ENCODE results near the gene FAM168B.

Gene FAM168B

DNA sequence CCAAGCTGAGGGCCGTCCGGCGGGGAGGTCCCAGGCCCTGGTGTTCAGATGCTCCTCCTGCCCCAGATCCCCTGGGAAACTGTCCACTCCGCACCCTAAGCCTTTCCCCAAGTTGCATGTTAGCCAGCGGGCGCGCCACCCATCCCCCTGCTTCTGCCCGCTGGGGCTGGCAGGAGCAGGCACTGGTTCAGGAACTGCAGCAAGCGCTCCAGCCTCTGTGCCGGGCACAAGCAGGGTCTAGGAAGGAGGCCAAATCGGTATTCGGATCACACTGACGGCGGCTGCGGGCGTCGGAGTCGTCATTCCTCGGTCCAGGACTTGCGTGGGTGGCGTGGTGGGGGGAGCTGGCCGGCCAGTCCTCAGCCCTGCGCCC, 53.7 kb downstream of the FAM168B start:
- Mint-ChIP-seq H3K36me3 (no peaks in the 10 kb centered on the region), H3K4me1 (peaks cover 25% of the 10 kb centered on the region), H3K27me3 (no peaks in the 10 kb centered on the region), H3K9me3 (no peaks in the 10 kb centered on the region), H3K27ac (no peak overlapping the region), H3K4me3 (peak overlapping the region; percentile 59)

GRCh38 chr2:131039101-131039440, 54.2 kb downstream of the FAM168B start:
- no peak overlapping the region for H3K27ac Mint-ChIP-seq
- no peaks in the 10 kb centered on the region for H3K9me3 Mint-ChIP-seq
- no peaks in the 10 kb centered on the region for H3K27me3 Mint-ChIP-seq
- peaks cover 28% of the 10 kb centered on the region for H3K4me1 Mint-ChIP-seq
- no peaks in the 10 kb centered on the region for H3K36me3 Mint-ChIP-seq
- H3K4me3 Mint-ChIP-seq: peak overlapping the region; percentile 58

GRCh38 chr2:131038258-131039100, 54.8 kb downstream of the FAM168B start:
- H3K27ac Mint-ChIP-seq: no peak overlapping the region
- no peaks in the 10 kb centered on the region for H3K36me3 Mint-ChIP-seq

GRCh38 chr2:131037398-131038257, 55.6 kb downstream of the FAM168B start:
- Mint-ChIP-seq H3K9me3 (no peaks in the 10 kb centered on the region), H3K4me3 (no peak overlapping the region), H3K4me1 (peaks cover 28% of the 10 kb centered on the region), H3K27me3 (peaks cover 3% of the 10 kb centered on the region), H3K36me3 (no peaks in the 10 kb centered on the region), H3K27ac (no peak overlapping the region)

More at GRCh38 chr2:131038258-131039100, 54.8 kb downstream of the FAM168B start:
- H3K9me3 Mint-ChIP-seq: no peaks in the 10 kb centered on the region
- H3K27me3 Mint-ChIP-seq: peaks cover 1% of the 10 kb centered on the region
- H3K4me3 Mint-ChIP-seq: no peak overlapping the region
- H3K4me1 Mint-ChIP-seq: peaks cover 28% of the 10 kb centered on the region

DNA sequence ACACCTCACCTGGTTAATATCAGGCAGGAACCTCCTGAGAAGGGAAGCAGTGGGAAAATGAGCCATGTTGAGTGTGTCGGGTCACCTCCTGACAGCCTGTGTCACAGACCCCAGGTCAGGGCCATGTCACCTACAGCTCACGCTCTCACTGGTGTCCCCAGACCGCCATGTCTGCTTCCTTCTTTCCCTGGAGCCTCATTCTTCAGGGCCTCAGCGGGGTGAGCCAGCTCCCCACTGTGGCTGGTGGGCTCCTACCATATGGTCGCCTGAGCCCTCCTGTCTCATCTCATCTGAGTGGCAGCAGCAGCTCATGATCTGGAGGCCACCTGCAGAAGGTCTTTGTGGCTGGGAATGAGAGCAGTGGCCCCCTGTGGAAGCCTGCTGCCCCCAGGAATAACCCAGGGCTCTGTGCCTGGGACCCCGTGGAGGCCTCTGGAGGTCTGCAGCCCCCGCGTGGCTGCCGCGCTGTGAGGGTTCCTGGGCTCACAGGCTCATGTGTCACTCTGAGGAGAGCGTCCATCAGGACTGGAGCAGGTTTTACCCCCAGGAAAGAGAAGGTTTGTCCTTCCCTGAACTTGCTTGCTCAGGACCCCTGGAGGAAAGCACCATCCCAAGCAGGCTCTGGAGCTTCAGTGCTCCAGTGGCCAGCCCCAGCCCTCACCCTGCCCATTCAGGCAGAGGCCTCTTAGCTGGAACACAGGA, 56.4 kb downstream of the FAM168B start:
- Mint-ChIP-seq H3K9me3 (no peaks in the 10 kb centered on the region), H3K4me1 (peaks cover 22% of the 10 kb centered on the region), H3K4me3 (no peak overlapping the region), H3K36me3 (no peaks in the 10 kb centered on the region), H3K27ac (no peak overlapping the region), H3K27me3 (peaks cover 3% of the 10 kb centered on the region)

DNA sequence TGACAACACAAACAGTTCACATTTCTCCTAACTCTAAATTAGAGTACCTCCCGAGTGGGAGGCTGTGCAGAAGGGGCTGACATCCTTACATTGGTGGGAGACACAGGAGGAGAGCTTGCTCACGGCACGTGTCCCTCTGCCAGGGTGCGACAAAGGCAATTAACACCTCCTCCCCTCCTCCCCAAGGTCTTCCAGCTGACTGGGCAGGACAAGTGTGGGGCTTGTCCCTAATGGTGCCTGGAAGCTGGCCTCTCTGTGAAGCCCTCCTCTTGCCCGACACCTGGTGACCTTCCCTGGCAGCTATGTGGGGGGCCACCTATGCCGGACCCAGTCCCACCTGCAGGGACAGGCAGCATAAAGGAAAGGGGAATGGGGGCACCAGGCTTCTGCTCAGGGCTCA, 57.0 kb downstream of the FAM168B start:
- H3K27me3 Mint-ChIP-seq: peaks cover 3% of the 10 kb centered on the region
- H3K27ac Mint-ChIP-seq: no peak overlapping the region
- no peaks in the 10 kb centered on the region for H3K36me3 Mint-ChIP-seq
- H3K9me3 Mint-ChIP-seq: no peaks in the 10 kb centered on the region
- peaks cover 17% of the 10 kb centered on the region for H3K4me1 Mint-ChIP-seq
- H3K4me3 Mint-ChIP-seq: peak overlapping the region; percentile 11

GRCh38 chr2:131035826-131036231, 57.4 kb downstream of the FAM168B start:
- Mint-ChIP-seq H3K4me3 (peak overlapping the region; percentile 11), H3K4me1 (peaks cover 12% of the 10 kb centered on the region), H3K27me3 (peaks cover 3% of the 10 kb centered on the region), H3K27ac (no peak overlapping the region), H3K9me3 (no peaks in the 10 kb centered on the region), H3K36me3 (no peaks in the 10 kb centered on the region)

- Mint-ChIP-seq H3K36me3 (no peaks in the 10 kb centered on the region), H3K4me3 (no peak overlapping the region), H3K9me3 (no peaks in the 10 kb centered on the region), H3K4me1 (peaks cover 11% of the 10 kb centered on the region), H3K27ac (no peak overlapping the region), H3K27me3 (peaks cover 3% of the 10 kb centered on the region)
Measured at GRCh38 chr2:131035112-131035825, 58.0 kb downstream of the FAM168B start.

- H3K27ac Mint-ChIP-seq: no peak overlapping the region
- peaks cover 3% of the 10 kb centered on the region for H3K27me3 Mint-ChIP-seq
- H3K4me1 Mint-ChIP-seq: peaks cover 11% of the 10 kb centered on the region
- no peaks in the 10 kb centered on the region for H3K36me3 Mint-ChIP-seq
- H3K9me3 Mint-ChIP-seq: no peaks in the 10 kb centered on the region
- H3K4me3 Mint-ChIP-seq: peak overlapping the region; percentile 52
Measured at GRCh38 chr2:131034122-131035051, 58.9 kb downstream of the FAM168B start.

GRCh38 chr2:131033786-131034121, 59.5 kb downstream of the FAM168B start:
- Mint-ChIP-seq H3K9me3 (no peaks in the 10 kb centered on the region), H3K27ac (no peak overlapping the region), H3K4me1 (peaks cover 11% of the 10 kb centered on the region), H3K36me3 (no peaks in the 10 kb centered on the region), H3K4me3 (no peak overlapping the region), H3K27me3 (peaks cover 3% of the 10 kb centered on the region)

- no peaks in the 10 kb centered on the region for H3K36me3 Mint-ChIP-seq
- H3K4me3 Mint-ChIP-seq: no peak overlapping the region
- H3K27ac Mint-ChIP-seq: no peak overlapping the region
- H3K9me3 Mint-ChIP-seq: peaks cover 1% of the 10 kb centered on the region
- peaks cover 7% of the 10 kb centered on the region for H3K4me1 Mint-ChIP-seq
- peaks cover 5% of the 10 kb centered on the region for H3K27me3 Mint-ChIP-seq
Measured at GRCh38 chr2:131032393-131032836, 60.8 kb downstream of the FAM168B start.

GRCh38 chr2:131031875-131032274, 61.4 kb downstream of the FAM168B start:
- Mint-ChIP-seq H3K27me3 (peaks cover 10% of the 10 kb centered on the region), H3K9me3 (peaks cover 6% of the 10 kb centered on the region), H3K36me3 (no peaks in the 10 kb centered on the region), H3K27ac (no peak overlapping the region), H3K4me3 (no peak overlapping the region), H3K4me1 (peaks cover 7% of the 10 kb centered on the region)

DNA sequence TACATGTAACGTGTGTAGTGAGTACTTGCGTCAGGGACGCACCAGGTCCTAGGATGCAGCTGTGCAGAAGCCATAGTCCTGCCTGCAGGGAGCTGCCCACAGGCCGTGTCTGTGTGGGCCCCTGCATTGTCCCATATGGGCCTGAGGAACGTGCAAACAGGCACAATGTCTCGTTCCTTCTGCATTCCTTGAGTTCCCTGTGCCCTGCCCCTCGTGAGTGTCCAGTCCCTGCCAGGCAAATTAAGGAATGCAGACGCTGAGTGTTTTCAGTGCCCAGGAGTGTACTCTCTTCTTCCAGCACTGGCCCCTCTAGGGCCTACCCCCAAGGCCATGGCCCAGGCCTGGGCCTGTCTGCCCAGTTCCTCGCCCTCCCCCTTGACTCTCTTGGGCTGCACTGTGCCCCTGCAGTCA, 61.8 kb downstream of the FAM168B start:
- Mint-ChIP-seq H3K4me3 (no peak overlapping the region), H3K9me3 (peaks cover 8% of the 10 kb centered on the region), H3K36me3 (no peaks in the 10 kb centered on the region), H3K27ac (no peak overlapping the region), H3K27me3 (peaks cover 14% of the 10 kb centered on the region), H3K4me1 (peaks cover 7% of the 10 kb centered on the region)

GRCh38 chr2:131030478-131030971, 62.7 kb downstream of the FAM168B start:
- no peaks in the 10 kb centered on the region for H3K36me3 Mint-ChIP-seq
- peaks cover 18% of the 10 kb centered on the region for H3K27me3 Mint-ChIP-seq
- peaks cover 8% of the 10 kb centered on the region for H3K9me3 Mint-ChIP-seq
- peaks cover 7% of the 10 kb centered on the region for H3K4me1 Mint-ChIP-seq
- H3K4me3 Mint-ChIP-seq: no peak overlapping the region
- no peak overlapping the region for H3K27ac Mint-ChIP-seq

Data from activated naive CD4-positive, alpha-beta T cell treated with anti-CD3 and anti-CD28 coated beads, Interleukin-2, amount 50 U/mL, for 24 hours (primary cell).